Loucy (cell line): Measurements from ENCODE around the gene NEU3.

Experiments
- H2AFZ ChIP-seq: fragments of 200-600 bp; sonication (generic); 2 replicates; pipeline ENCODE4 v1.6.0; 2016; ENCODE audit warnings: antibody characterized with exemption, mild to moderate bottlenecking, low read length, moderate library complexity
- H3F3A ChIP-seq: fragments of 200-600 bp; 2 replicates; pipeline ENCODE4 v1.6.0; 2016; ENCODE audit warnings: antibody characterized with exemption, low read depth, mild to moderate bottlenecking
- H3K27me3 ChIP-seq: fragments of 200-600 bp; sonication (generic); 2 replicates; pipeline ENCODE4 v1.6.1; 2014; ENCODE audit warnings: low read length, mild to moderate bottlenecking; ENCODE audit not compliant: insufficient read depth, poor library complexity, severe bottlenecking
- H3K36me3 ChIP-seq: fragments of 200-600 bp; sonication (generic); 2 replicates; pipeline ENCODE4 v1.6.1; 2016; ENCODE audit warnings: low read length; ENCODE audit not compliant: insufficient read depth
- H3K4me1 ChIP-seq: fragments of 200-600 bp; sonication (generic); 2 replicates; pipeline ENCODE4 v1.5.1; 2014; ENCODE audit warnings: low read length, mild to moderate bottlenecking; ENCODE audit not compliant: insufficient read depth, poor library complexity, severe bottlenecking
- H3K4me2 ChIP-seq: fragments of 200-600 bp; sonication (generic); 2 replicates; pipeline ENCODE4 v1.6.0; 2014; ENCODE audit warnings: antibody characterized with exemption, low read length, low read depth, mild to moderate bottlenecking; ENCODE audit not compliant: poor library complexity, severe bottlenecking
- H3K4me3 ChIP-seq: fragments of 200-600 bp; sonication (generic); 2 replicates; pipeline ENCODE4 v1.5.1; 2014; ENCODE audit warnings: low read length, mild to moderate bottlenecking, mixed read lengths; ENCODE audit not compliant: poor library complexity, severe bottlenecking
- H3K79me2 ChIP-seq: fragments of 200-600 bp; sonication (generic); 2 replicates; pipeline ENCODE4 v1.6.1; 2014; ENCODE audit warnings: low read length; ENCODE audit not compliant: insufficient read depth
- H3K9ac ChIP-seq: fragments of 200-600 bp; sonication (generic); 2 replicates; pipeline ENCODE4 v1.6.0; 2014; ENCODE audit warnings: mild to moderate bottlenecking, low read depth, low read length, moderate library complexity; ENCODE audit not compliant: poor library complexity, severe bottlenecking
- H3K9me2 ChIP-seq: fragments of 200-600 bp; sonication (generic); replicated peaks from 2 replicates; pipeline ENCODE4 v1.6.1; 2016; ENCODE audit warnings: low read depth, low read length, mixed read lengths
- H3K9me3 ChIP-seq: fragments of 200-600 bp; sonication (generic); 2 replicates; pipeline ENCODE4 v1.6.1; 2014; ENCODE audit warnings: mild to moderate bottlenecking, antibody characterized with exemption, low read length, low read depth; ENCODE audit not compliant: insufficient read depth
- H4K20me1 ChIP-seq: fragments of 200-600 bp; sonication (generic); 2 replicates; pipeline ENCODE4 v1.6.0; 2014; ENCODE audit warnings: antibody characterized with exemption, low read length, mild to moderate bottlenecking; ENCODE audit not compliant: insufficient read depth, poor library complexity, severe bottlenecking
- CTCF ChIP-seq: fragments of 200-600 bp; sonication (generic); conservative IDR thresholded peaks from 2 replicates; pipeline ENCODE4 v1.5.1; 2014; ENCODE audit warnings: mild to moderate bottlenecking, antibody characterized with exemption, low read length
- EZH2phosphoT487 ChIP-seq: fragments of 200-600 bp; IDR thresholded peaks from 2 replicates; pipeline ENCODE4 v1.6.1; 2018; ENCODE audit warnings: antibody characterized with exemption, mild to moderate bottlenecking, moderate library complexity, borderline replicate concordance

NEU3 gene

DNA sequence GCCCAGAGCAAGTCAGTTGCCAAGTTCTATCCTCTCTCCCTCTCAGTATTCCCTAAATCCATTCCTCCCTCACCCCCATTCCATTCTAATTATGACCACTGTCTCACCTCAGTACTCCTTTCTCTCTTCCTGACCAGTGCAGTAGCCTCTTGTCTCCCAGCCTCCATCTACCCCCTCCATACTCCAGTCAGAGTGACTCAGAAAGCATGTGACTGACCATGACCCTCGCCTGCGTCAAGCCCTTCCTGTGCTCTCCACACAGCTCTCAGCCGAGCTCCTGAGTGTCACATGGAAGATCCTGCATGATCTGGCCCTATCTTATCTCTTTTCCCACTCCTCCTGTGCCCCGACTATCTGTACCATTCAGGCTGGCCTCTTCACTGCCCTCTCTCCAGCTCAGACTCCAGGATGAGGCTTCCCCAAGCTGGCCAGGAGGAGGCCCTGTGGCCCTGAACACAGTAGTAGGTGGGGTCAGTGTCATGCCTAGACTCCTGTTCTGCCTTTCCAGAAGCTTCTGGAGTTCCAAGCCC is 42.6 kb downstream of the NEU3 start:
- Histone ChIP-seq H3K9ac (no peak overlapping the region), H2AFZ (no peak overlapping the region), H3K36me3 (no peaks in the 10 kb centered on the region), H3K4me3 (no peak overlapping the region), H3K79me2 (no peaks in the 10 kb centered on the region), H3K4me1 (no peaks in the 10 kb centered on the region), H3F3A (no peaks in the 10 kb centered on the region), H4K20me1 (no peaks in the 10 kb centered on the region), H3K9me2 (no peaks in the 10 kb centered on the region), H3K9me3 (no peaks in the 10 kb centered on the region), H3K27me3 (no peaks in the 10 kb centered on the region), H3K4me2 (no peak overlapping the region)
- no peak for TF ChIP-seq EZH2phosphoT487
- TF ChIP-seq CTCF, result no peak

DNA sequence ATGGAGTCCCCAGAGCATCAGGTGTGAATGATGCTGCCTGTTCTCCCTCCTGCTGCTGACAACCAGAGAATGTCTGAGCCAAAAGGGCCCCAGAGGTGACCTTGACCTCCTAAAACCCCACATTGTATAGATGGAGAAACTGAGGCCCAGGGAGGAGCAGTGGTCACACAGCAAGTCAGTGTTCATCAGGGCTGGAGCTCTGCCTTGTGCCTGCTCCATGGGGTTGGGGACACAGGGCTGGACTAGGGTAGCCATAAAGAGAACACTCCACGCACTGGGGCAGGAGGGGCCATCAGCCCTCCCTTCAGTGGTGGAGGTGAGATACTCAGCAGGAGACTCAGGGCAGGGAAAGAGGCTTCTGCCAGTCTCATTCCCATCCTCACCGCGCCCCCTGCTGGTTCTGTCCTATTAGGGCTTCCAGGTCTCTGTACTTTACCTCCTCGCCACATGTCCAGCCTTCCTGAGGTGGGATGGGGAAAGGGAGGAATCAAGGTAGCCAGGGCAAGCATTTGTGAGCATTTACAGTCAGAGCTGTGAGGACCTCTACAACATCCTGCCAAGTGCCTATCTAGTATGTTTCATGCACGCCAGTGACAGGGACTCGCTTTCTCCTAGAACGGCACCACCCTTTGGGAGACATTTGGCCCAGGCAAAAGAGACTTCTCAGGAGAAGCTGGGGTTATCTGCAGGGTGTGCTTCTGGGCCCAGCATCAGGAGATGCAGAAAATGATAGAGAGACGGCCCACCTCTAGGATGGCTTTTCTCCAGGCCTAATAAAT is 43.2 kb downstream of the NEU3 start:
- no peaks in the 10 kb centered on the region for H3K79me2 ChIP-seq
- no peaks in the 10 kb centered on the region for H3K27me3 ChIP-seq
- H3F3A ChIP-seq, result no peaks in the 10 kb centered on the region
- no peaks in the 10 kb centered on the region for H3K36me3 ChIP-seq
- no peak overlapping the region for H3K9ac ChIP-seq
- TF ChIP-seq CTCF (peak; percentile 74), EZH2phosphoT487 (no peak)
- H4K20me1 ChIP-seq, result no peaks in the 10 kb centered on the region
- H3K4me2 ChIP-seq, result no peak overlapping the region
- no peaks in the 10 kb centered on the region for H3K4me1 ChIP-seq
- H3K9me3 ChIP-seq, result no peaks in the 10 kb centered on the region
- no peak overlapping the region for H2AFZ ChIP-seq
- no peak overlapping the region for H3K4me3 ChIP-seq
- no peaks in the 10 kb centered on the region for H3K9me2 ChIP-seq

- no peak overlapping the region for H3K4me3 ChIP-seq
- H3K9me3 ChIP-seq, result no peaks in the 10 kb centered on the region
- H3K4me1 ChIP-seq, result no peaks in the 10 kb centered on the region
- no peak overlapping the region for H3K9ac ChIP-seq
- no peaks in the 10 kb centered on the region for H4K20me1 ChIP-seq
- H3K9me2 ChIP-seq, result no peaks in the 10 kb centered on the region
- no peaks in the 10 kb centered on the region for H3F3A ChIP-seq
- no peak overlapping the region for H2AFZ ChIP-seq
- no peaks in the 10 kb centered on the region for H3K27me3 ChIP-seq
- no peaks in the 10 kb centered on the region for H3K36me3 ChIP-seq
- H3K79me2 ChIP-seq, result no peaks in the 10 kb centered on the region
- TF ChIP-seq CTCF (no peak), EZH2phosphoT487 (no peak)
- no peak overlapping the region for H3K4me2 ChIP-seq
These were observed 43.8 kb downstream of the NEU3 start for GRCh38 chr11:75032550-75032935.
